NCI-H1436 (cell line): ENCODE data around the gene AP2A1.
A peak's percentile ranks its signal among the peaks of the same experiment; 100 is the strongest.

Experiments used
- DNase-seq: peaks from one replicate; lab custom pipeline; 2025; lab: John Stamatoyannopoulos, UW

The AP2A1 gene

GRCh38 chr19:49793561-49793840 lies 26.7 kb downstream of the AP2A1 start:
- DNase-seq = no peak

- DNase-seq = no peak
These were observed 28.8 kb downstream of the AP2A1 start for GRCh38 chr19:49795615-49796014.

- DNase-seq = no peak
These were observed 31.8 kb downstream of the AP2A1 start for GRCh38 chr19:49798574-49798973.

GRCh38 chr19:49799271-49799797 lies 32.5 kb downstream of the AP2A1 start:
- no peak for DNase-seq

- DNase-seq = no peak
These were observed 33.1 kb downstream of the AP2A1 start for GRCh38 chr19:49799798-49800376.

GRCh38 chr19:49800771-49801170 lies 34.0 kb downstream of the AP2A1 start:
- DNase-seq = no peak

GRCh38 chr19:49801401-49801888 lies 34.6 kb downstream of the AP2A1 start:
- DNase-seq = no peak

- peak; percentile 80 for DNase-seq
These were observed 35.3 kb downstream of the AP2A1 start for GRCh38 chr19:49801966-49802661.

- DNase-seq = no peak
These were observed 36.2 kb downstream of the AP2A1 start for GRCh38 chr19:49802836-49803528.

GRCh38 chr19:49803529-49803856 lies 36.7 kb downstream of the AP2A1 start:
- no peak for DNase-seq

- no peak for DNase-seq
These were observed 39.2 kb downstream of the AP2A1 start for GRCh38 chr19:49805822-49806619.

- DNase-seq = no peak
These were observed 39.8 kb downstream of the AP2A1 start for GRCh38 chr19:49806620-49806959.

GRCh38 chr19:49807058-49807903 lies 40.5 kb downstream of the AP2A1 start:
- no peak for DNase-seq

- DNase-seq = no peak
These were observed 41.3 kb downstream of the AP2A1 start for GRCh38 chr19:49807904-49808675.

- peak; percentile 99 for DNase-seq
These were observed 41.9 kb downstream of the AP2A1 start for GRCh38 chr19:49808711-49809159.

GRCh38 chr19:49809160-49809940 lies 42.5 kb downstream of the AP2A1 start:
- no peak for DNase-seq

GRCh38 chr19:49809941-49810389 lies 43.2 kb downstream of the AP2A1 start:
- no peak for DNase-seq

- DNase-seq = no peak
These were observed 44.5 kb downstream of the AP2A1 start for GRCh38 chr19:49811328-49811727.

- no peak for DNase-seq
These were observed 45.7 kb downstream of the AP2A1 start for GRCh38 chr19:49812452-49812996.
